Heart right ventricle (tissue), 16 donors: ENCODE results near the gene TNNI2. TPM values are rescaled to one million over a fixed set of nuclear protein-coding genes. Genes with fewer than 3 reads are reported as not detected.
A peak's percentile ranks its signal among the peaks of the same experiment; 100 is the strongest.

Experiments used
- ATAC-seq, 8 donors: fragments of 200-7000 bp; cut with Tn5 transposase; one replicate each; pipeline ENCODE4 v1.9.1; 2020; ENCODE audit warnings: mild to moderate bottlenecking in 8 of 8, moderate library complexity in 8 of 8, moderate number of reproducible peaks in 1 of 8
- DNase-seq, 2 donors: peaks; one replicate each; pipeline ENCODE4 v3.0.0-alpha.2; 2020
- H3K27ac ChIP-seq, 10 donors: fragments of 200-600 bp; sonication (generic) in 2 of 10; one replicate each; pipeline versions ENCODE4 v1.5.0 to v1.8.0; 2020 to 2022; ENCODE audit warnings: mild to moderate bottlenecking in 3 of 10
- H3K27me3 ChIP-seq, 7 donors: fragments of 200-600 bp; one replicate each; pipeline ENCODE4 v1.8.0; 2021 to 2022; ENCODE audit warnings: mild to moderate bottlenecking in 2 of 7
- H3K36me3 ChIP-seq, 9 donors: fragments of 200-600 bp; sonication (generic) in 1 of 9; one replicate each; pipeline versions ENCODE4 v1.5.0 to v1.8.0; 2020 to 2022; ENCODE audit warnings: mild to moderate bottlenecking in 2 of 9
- H3K4me1 ChIP-seq, 9 donors: fragments of 200-600 bp; sonication (generic) in 1 of 9; one replicate each; pipeline versions ENCODE4 v1.5.0 to v1.8.0; 2020 to 2022; ENCODE audit warnings: mild to moderate bottlenecking in 4 of 9
- H3K4me3 ChIP-seq, 10 donors: fragments of 200-600 bp; sonication (generic) in 2 of 10; one replicate each; pipeline versions ENCODE4 v1.5.0 to v1.8.0; 2020 to 2022; ENCODE audit warnings: mild to moderate bottlenecking in 7 of 10, moderate library complexity in 2 of 10
- H3K9me3 ChIP-seq, 11 donors: fragments of 200-600 bp in 10 of 11; sonication (generic) in 2 of 11; one replicate each; pipeline versions ENCODE4 v1.5.0 to v1.8.0; 2013 to 2022; ENCODE audit warnings: mild to moderate bottlenecking in 2 of 11, control low read depth in 1 of 11, moderate library complexity in 1 of 11
- WGBS, 2 donors: extraction: QIAGEN DNeasy Blood & Tissue Kit; methylation state at CpG; one replicate each; pipeline ENCODE4 v1.1.7; 2013; ENCODE audit warnings: inconsistent platforms in 1 of 2; 5-methylcytosine and 5-hydroxymethylcytosine counted together
- intact Hi-C, 10 donors: fragments of 100-400 bp; cut with DNase I; formaldehyde crosslinking; loops; one replicate each; pipeline versions ENCODE4 v1.11.1 to v1.14.2; 2022
- polyA plus RNA-seq, 2 donors: library from polyadenylated mRNA; stranded (reverse); fragments of 200-250 nt; gene quantifications; one replicate each; pipeline ENCODE4 v1.2.3, GENCODE V29; 2013
- total RNA-seq, 10 donors: library from RNA; stranded (reverse); fragmentation: NEBNext Ultra II Directional in 3 of 10; extraction: Animal tissue kit (Norgen Biotek cat#: 25700) in 3 of 10; gene quantifications; one replicate each; pipeline versions ENCODE4 v1.2.1 to v1.2.4, GENCODE V29; 2021 to 2023
- TF ChIP-seq, protein P1 (sequence below), 9 donors: fragments of 200-600 bp; sonication (generic) in 2 of 9; IDR thresholded peaks; one replicate each; pipeline versions ENCODE4 v1.5.0 to v1.8.0; 2021 to 2022; ENCODE audit warnings: antibody characterized with exemption in 9 of 9, mild to moderate bottlenecking in 5 of 9, moderate library complexity in 1 of 9
- donor health status: Arrhythmogenic right ventricular cardiomyopathy.
- donor health status: ischemic (EF 13 %, LVEDD 7.1; RV severe dilation, severe dysfunction).
- donor health status: healthy with polysubstance abuse.
- donor health status: DM: no; HTN: yes; CAD: no.
- donor health status: DM: no; HTN: no; CAD: no.
- donor health status: ischemic (EF 25% LVEDD 6.9; RV normal size, moderate dysfunction).
- donor health status: ischemic (EF 25% LVEDD 5.7; RV mildly dilated, moderate dysfunction).
- donor health status: healthy.
- donor health status: DM: yes; HTN: yes; CAD: no.
- donor health status: Ischemic cardiomyopathy.
- donor health status: ischemic (EF 35%, LVEDD 5.7; RV mildly dilated, moderate dysfunction).
- donor health status: nonischemic (EF 11% LVEDD 7.7; RV severe dilation, severe dysfunction).
- donor health status: DM: yes; HTN: yes; CAD: no.
- donor health status: PGD.
- donor health status: ischemic (EF 29% LVEDD 5.4; RV normal size, mild dysfunction).
- donor health status: nonischemic (EF 23%, LVEDD 6.1; RV moderate dilation, normal function).

Gene TNNI2
- total and polyA plus RNA-seq, 12 donors, result 0.36 to 1.2 (median 0.55) TPM; not detected in 7

DNA sequence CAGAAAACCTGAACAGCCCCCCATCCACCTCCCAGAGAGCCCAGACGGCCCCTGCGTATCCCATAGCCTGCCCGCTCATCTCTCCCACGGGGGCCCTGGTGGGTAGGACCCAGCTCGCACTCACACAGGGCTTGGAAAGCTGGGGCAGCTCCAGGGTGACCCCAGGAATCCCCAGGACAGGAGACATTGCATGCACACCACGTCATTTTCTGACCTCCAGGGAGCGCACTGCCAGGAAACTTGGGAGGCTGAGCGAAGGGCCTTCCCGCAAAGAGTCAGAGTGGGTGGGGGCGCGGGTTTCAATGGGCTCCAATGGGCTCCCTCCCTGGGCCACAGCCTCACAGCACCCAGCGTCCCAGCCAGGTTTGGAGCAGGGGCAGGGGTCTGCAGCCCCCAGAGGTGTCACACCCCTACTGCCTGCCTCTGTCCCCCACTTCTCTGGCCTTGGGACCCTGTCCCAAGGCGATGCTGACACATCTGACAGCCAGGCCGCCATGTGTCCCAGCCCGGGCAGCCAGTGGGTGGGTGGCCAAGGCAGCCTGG is 12.2 kb upstream of the TNNI2 start:
- peak overlapping the region in 6 of 10 donors; percentile 15 to 45 (median 36) for H3K27ac ChIP-seq
- H3K27me3 ChIP-seq, result peaks cover 0 to 33% (median 9%) of the 10 kb centered on the region in 7 donors
- H3K4me1 ChIP-seq, result peaks cover 2 to 22% (median 13%) of the 10 kb centered on the region in 9 donors
- ATAC-seq, result peak in 6 of 8 donors; percentile 2 to 24 (median 13)
- intact Hi-C loops, result loop anchor here in 2 of 10 donors (5.0 to 10.0 kb wide), 3 partner anchors 52 to 119 kb away; partner anchors contain the start of gene IFITM10 (in 1 of the 2)
- peak in 1 of 2 donors; percentile 22 for DNase-seq
- WGBS, 2 donors, result 56 to 57% methylated on average over 15 of the region's 15 CpGs
- TF ChIP-seq, protein P1, sequence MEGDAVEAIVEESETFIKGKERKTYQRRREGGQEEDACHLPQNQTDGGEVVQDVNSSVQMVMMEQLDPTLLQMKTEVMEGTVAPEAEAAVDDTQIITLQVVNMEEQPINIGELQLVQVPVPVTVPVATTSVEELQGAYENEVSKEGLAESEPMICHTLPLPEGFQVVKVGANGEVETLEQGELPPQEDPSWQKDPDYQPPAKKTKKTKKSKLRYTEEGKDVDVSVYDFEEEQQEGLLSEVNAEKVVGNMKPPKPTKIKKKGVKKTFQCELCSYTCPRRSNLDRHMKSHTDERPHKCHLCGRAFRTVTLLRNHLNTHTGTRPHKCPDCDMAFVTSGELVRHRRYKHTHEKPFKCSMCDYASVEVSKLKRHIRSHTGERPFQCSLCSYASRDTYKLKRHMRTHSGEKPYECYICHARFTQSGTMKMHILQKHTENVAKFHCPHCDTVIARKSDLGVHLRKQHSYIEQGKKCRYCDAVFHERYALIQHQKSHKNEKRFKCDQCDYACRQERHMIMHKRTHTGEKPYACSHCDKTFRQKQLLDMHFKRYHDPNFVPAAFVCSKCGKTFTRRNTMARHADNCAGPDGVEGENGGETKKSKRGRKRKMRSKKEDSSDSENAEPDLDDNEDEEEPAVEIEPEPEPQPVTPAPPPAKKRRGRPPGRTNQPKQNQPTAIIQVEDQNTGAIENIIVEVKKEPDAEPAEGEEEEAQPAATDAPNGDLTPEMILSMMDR (IDR thresholded peaks at IDR 0.05), result no peak
- H3K9me3 ChIP-seq, result no peaks in the 10 kb centered on the region
- H3K36me3 ChIP-seq, result no peaks in the 10 kb centered on the region
- H3K4me3 ChIP-seq, result no peak overlapping the region

DNA sequence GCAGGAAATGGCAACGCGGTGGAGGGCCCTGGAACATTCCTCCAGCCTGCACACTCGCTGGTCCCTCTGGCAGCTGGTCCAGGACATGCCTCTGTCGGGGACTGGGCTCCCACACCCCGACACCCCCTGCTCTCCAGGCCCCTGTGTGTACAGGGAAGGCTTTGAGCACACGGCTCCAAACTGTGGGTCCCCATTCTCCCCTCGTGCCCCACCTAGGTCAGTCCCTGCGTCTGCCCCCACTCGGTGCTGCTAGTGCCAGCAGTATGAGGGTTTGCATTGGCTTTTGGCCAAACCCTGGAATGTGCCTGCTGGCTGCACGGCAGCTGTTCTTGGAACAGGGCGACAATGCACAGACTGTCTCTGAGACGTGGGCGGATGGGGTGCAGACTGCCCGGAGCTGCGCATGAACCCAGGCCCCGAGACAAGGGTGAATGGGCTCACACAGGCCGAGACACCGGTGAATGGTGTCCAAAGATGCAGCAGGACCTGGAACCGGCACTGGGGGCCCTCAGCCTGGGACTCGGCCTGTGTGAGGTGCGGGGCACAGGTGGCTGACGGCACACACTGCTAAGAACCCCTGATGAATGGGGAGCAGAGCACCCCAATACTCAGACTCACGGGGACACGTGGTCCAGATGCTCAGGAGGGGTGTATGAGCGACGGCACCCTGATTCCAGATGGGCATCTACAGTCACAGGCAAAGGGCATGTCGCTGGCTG is 11.5 kb upstream of the TNNI2 start:
- ATAC-seq (peak; percentile 45 to 81 (median 74)), DNase-seq (peak; percentile 38 to 64)
- WGBS, 2 donors, result 45 to 50% methylated on average over 27 of the region's 27 CpGs
- Histone ChIP-seq H3K4me1 (peaks cover 2 to 25% (median 15%) of the 10 kb centered on the region in 9 donors), H3K27ac (peak overlapping the region in 6 of 10 donors; percentile 15 to 45 (median 36)), H3K9me3 (no peaks in the 10 kb centered on the region), H3K36me3 (no peaks in the 10 kb centered on the region), H3K27me3 (peaks cover 0 to 39% (median 12%) of the 10 kb centered on the region in 7 donors), H3K4me3 (no peak overlapping the region)
- TF ChIP-seq, protein P1 (IDR thresholded peaks at IDR 0.05), result no peak
- intact Hi-C loops, result loop anchor here in 2 of 10 donors (5.0 to 10.0 kb wide), 3 partner anchors 52 to 120 kb away; partner anchors contain the start of gene IFITM10 (in 1 of the 2)

DNA sequence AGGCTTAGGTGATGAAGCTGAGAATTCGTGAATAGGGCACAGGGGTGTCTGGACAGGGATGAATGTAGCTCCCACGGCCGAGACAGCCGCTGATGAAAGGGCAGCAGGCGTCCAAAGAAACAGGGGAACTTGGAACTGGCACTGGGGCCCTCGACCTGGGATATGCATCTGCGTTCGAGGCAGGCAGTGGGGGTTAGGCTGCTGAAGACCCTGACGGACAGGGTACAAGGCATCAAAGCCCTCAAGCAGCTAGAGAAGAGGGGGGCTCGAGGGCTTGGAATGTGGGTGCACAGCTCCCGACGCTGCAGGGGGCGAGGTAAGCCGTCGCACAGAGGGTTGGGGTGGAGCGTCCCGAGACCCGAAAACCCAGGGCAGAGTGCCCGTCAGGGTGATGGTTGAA is 10.8 kb upstream of the TNNI2 start:
- Histone ChIP-seq H3K27ac (no peak overlapping the region), H3K27me3 (peaks cover 0 to 40% (median 12%) of the 10 kb centered on the region in 7 donors), H3K36me3 (no peaks in the 10 kb centered on the region), H3K9me3 (no peaks in the 10 kb centered on the region), H3K4me1 (peaks cover 2 to 31% (median 19%) of the 10 kb centered on the region in 9 donors), H3K4me3 (no peak overlapping the region)
- ATAC-seq, result no peak
- DNase-seq, result peak in 1 of 2 donors; percentile 1
- TF ChIP-seq, protein P1 (IDR thresholded peaks at IDR 0.05), result no peak
- WGBS, 2 donors, result 78 to 82% methylated on average over 19 of the region's 19 CpGs
- intact Hi-C loops, result loop anchor here in 3 of 10 donors (1.0 to 10.0 kb wide), 4 partner anchors 53 to 135 kb away; partner anchors contain the start of gene IFITM10 (in 1 of the 3)

DNA sequence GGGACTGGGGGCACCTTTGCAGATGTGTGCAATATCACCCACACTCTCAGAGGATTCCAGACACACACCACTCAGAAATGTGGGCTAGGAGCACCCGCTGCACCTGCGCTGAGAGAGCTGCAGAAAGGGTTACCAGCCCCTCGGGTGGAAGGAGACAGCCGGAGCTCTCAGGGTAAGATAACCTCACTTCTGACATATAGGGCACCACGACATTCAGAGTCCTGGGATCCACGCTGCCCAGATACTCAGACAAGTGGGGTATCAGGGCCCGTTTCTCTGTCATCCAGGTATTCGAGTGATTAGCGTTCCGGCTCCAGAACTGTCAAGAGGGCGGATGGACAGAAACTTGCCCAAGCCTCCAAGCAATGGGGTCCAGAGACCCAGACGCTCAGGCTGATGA is 10.2 kb upstream of the TNNI2 start:
- no peak for ATAC-seq
- 80 to 84% methylated on average over 12 of the region's 12 CpGs for WGBS, 2 donors
- Histone ChIP-seq H3K27ac (no peak overlapping the region), H3K4me3 (no peak overlapping the region), H3K27me3 (peaks cover 0 to 40% (median 12%) of the 10 kb centered on the region in 7 donors), H3K4me1 (peaks cover 2 to 31% (median 19%) of the 10 kb centered on the region in 9 donors), H3K36me3 (no peaks in the 10 kb centered on the region), H3K9me3 (no peaks in the 10 kb centered on the region)
- TF ChIP-seq, protein P1 (IDR thresholded peaks at IDR 0.05), result no peak
- peak in 1 of 2 donors; percentile 1 for DNase-seq
- intact Hi-C loops, result loop anchor here in 3 of 10 donors (1.0 to 10.0 kb wide), 4 partner anchors 54 to 135 kb away; partner anchors contain the start of gene IFITM10 (in 1 of the 3)
